Measurements from ENCODE around the gene PKMYT1. TPM values are rescaled to one million over a fixed set of nuclear protein-coding genes. Genes with fewer than 3 reads are reported as not detected.

The PKMYT1 gene
- total RNA-seq, 1 experiment from 2014 or later: 105 TPM

DNA sequence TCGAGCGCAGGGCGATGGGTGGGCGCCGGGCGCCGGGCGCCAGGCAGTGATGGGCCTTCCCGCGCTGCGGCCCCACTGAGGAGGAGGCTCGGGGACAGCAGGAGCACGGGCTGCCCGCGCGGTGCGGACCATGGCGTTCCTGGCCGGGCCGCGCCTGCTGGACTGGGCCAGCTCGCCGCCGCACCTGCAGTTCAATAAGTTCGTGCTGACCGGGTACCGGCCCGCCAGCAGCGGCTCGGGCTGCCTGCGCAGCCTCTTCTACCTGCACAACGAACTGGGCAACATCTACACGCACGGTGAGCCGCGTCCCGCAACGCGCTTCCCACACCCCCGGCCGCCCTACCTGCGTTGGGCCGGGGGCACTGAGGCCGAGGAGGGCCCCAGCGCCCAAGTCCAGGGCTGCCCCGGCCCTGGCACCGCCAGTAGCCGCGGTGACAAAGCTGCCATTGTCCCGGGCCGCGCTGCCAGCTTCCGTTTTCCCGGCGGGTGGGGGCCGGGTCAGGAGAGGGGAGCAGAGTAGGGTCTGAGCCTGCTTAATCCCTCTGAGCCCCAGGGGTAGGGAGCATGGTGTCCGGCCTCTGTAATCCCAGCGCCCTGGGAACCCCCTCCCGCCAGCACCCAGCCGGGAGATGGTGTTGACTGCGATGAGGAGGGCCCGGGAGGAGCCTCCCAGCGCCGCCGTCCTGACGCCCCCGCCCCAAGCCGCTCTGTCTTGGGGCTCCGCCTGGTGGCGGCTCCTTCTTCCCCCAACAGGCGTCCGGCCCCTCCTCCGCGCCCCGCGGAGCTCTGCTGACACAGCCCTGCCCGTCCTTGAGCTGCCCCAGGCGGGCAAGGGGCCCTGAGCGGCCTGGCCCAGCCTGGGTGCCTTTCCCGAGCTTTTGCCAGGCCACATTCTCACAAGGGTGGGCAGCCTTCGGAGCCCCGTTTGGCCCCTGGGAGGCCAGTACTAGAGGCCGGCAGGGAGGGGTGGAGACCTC lies 10.4 kb downstream of the PKMYT1 start:
- peaks cover 5% of the 10 kb centered on the region for H3K4me1 ChIP-seq (replicated peaks; ENCODE audit: insufficient read depth)
- peaks cover 23% of the 10 kb centered on the region; the same call in 1 of the 2 replicates for H3F3A ChIP-seq (ENCODE audit: insufficient read depth, low read depth)
- H3K27me3 ChIP-seq (ENCODE audit: insufficient read depth, low read depth): no peaks in the 10 kb centered on the region
- no peaks in the 10 kb centered on the region for H3K9me2 ChIP-seq (ENCODE audit: insufficient read depth)
- H3K9me3 ChIP-seq (ENCODE audit: insufficient read depth, low read depth): no peaks in the 10 kb centered on the region
- H3K4me2 ChIP-seq: peak overlapping the region; percentile 96
- H3K79me2 ChIP-seq (ENCODE audit: low read depth): peaks cover 6% of the 10 kb centered on the region; the same call in 1 of the 2 replicates
- H4K20me1 ChIP-seq (ENCODE audit: insufficient read depth): no peaks in the 10 kb centered on the region; the same call in 1 of the 2 replicates
- CTCF ChIA-PET: interaction anchor here (0.5 to 0.8 kb wide), 4 partner anchors 10 to 57 kb away, joined by 3 read pairs; no protein-coding TSS in a partner anchor
- no peaks in the 10 kb centered on the region for H3K36me3 ChIP-seq (ENCODE audit: low read depth)
- H3K4me3 ChIP-seq: peak overlapping the region; percentile 77
- POLR2A ChIA-PET (ENCODE audit: unreplicated experiment): interaction anchor here (0.5 to 0.6 kb wide), 4 partner anchors 51 to 825 kb away, joined by 3 to 8 read pairs (median 4); no protein-coding TSS in a partner anchor
- H2AFZ ChIP-seq: peak overlapping the region; percentile 82
- DNase-seq: peak; percentile 60 to 88
- TSS peak; percentile 32 for BruUV-seq (replicated peaks)
- no peak for TF ChIP-seq EZH2 (IDR thresholded peaks at IDR 0.05; ENCODE audit: low read depth)
- TF ChIP-seq, protein P1, sequence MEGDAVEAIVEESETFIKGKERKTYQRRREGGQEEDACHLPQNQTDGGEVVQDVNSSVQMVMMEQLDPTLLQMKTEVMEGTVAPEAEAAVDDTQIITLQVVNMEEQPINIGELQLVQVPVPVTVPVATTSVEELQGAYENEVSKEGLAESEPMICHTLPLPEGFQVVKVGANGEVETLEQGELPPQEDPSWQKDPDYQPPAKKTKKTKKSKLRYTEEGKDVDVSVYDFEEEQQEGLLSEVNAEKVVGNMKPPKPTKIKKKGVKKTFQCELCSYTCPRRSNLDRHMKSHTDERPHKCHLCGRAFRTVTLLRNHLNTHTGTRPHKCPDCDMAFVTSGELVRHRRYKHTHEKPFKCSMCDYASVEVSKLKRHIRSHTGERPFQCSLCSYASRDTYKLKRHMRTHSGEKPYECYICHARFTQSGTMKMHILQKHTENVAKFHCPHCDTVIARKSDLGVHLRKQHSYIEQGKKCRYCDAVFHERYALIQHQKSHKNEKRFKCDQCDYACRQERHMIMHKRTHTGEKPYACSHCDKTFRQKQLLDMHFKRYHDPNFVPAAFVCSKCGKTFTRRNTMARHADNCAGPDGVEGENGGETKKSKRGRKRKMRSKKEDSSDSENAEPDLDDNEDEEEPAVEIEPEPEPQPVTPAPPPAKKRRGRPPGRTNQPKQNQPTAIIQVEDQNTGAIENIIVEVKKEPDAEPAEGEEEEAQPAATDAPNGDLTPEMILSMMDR (conservative IDR thresholded peaks at IDR 0.05): peak; percentile 62
- H3K27ac ChIP-seq: no peak overlapping the region
- intact Hi-C loops (cut with micrococcal nuclease; ENCODE audit: unreplicated experiment): loop anchor here (1.0 to 10.0 kb wide), 2 partner anchors 53 to 85 kb away; partner anchors contain the start of genes FLYWCH2 and HCFC1R1

GRCh38 chr16:2968738-2969544 lies 11.3 kb downstream of the PKMYT1 start, which contains the start of gene PAQR4:
TSS of gene PAQR4 (plus strand) at chr16:2969348. CDS start at chr16:2969675, 327 bp downstream.
- TF ChIP-seq EZH2 (IDR thresholded peaks at IDR 0.05; ENCODE audit: low read depth): no peak
- TF ChIP-seq, protein P1 (conservative IDR thresholded peaks at IDR 0.05): no peak
- Histone ChIP-seq H3K4me1 (replicated peaks; ENCODE audit: insufficient read depth) (peaks cover 5% of the 10 kb centered on the region), H3K9me3 (ENCODE audit: insufficient read depth, low read depth) (no peaks in the 10 kb centered on the region), H3K4me3 (peak within 1 kb of the TSS; percentile 77), H4K20me1 (ENCODE audit: insufficient read depth) (no peaks in the 10 kb centered on the region), H3K9me2 (ENCODE audit: insufficient read depth) (no peaks in the 10 kb centered on the region), H3K79me2 (ENCODE audit: low read depth) (peaks cover 6% of the 10 kb centered on the region; the same call in 1 of the 2 replicates), H2AFZ (peak within 1 kb of the TSS; percentile 82), H3K27ac (no peak within 1 kb of the TSS), H3K27me3 (ENCODE audit: insufficient read depth, low read depth) (no peaks in the 10 kb centered on the region), H3F3A (ENCODE audit: insufficient read depth, low read depth) (peaks cover 31% of the 10 kb centered on the region; the same call in 1 of the 2 replicates), H3K4me2 (peak within 1 kb of the TSS; percentile 96), H3K36me3 (ENCODE audit: low read depth) (no peaks in the 10 kb centered on the region)
- BruUV-seq (replicated peaks): no TSS peak
- CTCF ChIA-PET: interaction anchor here (0.6 kb wide), 1 partner anchor 56 kb away, joined by 3 read pairs; no protein-coding TSS in a partner anchor
- DNase-seq: peak; percentile 68 to 95
- POLR2A ChIA-PET (ENCODE audit: unreplicated experiment): interaction anchor here (0.6 kb wide), 1 partner anchor 826 kb away, joined by 8 read pairs; no protein-coding TSS in a partner anchor
- intact Hi-C loops (cut with micrococcal nuclease; ENCODE audit: unreplicated experiment): loop anchor here (10.0 kb wide), 1 partner anchor 84 kb away; the partner anchor contains the start of gene FLYWCH2
